ENCODE results near the gene DOCK1.

DNA sequence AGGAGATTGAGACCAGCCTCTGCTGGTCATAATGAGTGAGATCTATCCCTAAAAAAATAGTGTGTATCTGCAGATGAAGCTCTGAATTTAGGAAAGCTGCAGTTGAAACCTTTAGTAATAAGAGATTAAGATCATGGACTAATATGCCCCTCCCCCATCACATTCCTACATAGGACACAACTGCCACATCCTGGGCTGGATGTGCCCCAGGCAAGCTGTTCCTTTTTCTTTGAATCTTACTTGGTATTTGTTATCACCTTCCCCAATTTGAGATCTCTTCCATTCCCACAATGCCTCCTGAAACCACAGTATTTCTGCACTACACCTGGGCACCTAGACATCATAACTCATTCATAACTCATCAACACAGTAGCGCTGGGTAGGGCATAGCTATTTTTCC lies 74.1 kb downstream of the DOCK1 start:
- TF ChIP-seq, protein P1, sequence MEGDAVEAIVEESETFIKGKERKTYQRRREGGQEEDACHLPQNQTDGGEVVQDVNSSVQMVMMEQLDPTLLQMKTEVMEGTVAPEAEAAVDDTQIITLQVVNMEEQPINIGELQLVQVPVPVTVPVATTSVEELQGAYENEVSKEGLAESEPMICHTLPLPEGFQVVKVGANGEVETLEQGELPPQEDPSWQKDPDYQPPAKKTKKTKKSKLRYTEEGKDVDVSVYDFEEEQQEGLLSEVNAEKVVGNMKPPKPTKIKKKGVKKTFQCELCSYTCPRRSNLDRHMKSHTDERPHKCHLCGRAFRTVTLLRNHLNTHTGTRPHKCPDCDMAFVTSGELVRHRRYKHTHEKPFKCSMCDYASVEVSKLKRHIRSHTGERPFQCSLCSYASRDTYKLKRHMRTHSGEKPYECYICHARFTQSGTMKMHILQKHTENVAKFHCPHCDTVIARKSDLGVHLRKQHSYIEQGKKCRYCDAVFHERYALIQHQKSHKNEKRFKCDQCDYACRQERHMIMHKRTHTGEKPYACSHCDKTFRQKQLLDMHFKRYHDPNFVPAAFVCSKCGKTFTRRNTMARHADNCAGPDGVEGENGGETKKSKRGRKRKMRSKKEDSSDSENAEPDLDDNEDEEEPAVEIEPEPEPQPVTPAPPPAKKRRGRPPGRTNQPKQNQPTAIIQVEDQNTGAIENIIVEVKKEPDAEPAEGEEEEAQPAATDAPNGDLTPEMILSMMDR (conservative IDR thresholded peaks at IDR 0.05): no peak
- no peak for TF ChIP-seq ZFX (IDR thresholded peaks at IDR 0.05)

Measured in C4-2B (cell line).